HG03139 (cell line): ENCODE measurements around the gene TRHDE.
"Not testable (repeated sequence)": the region's sequence is repeated elsewhere in the genome, so short reads cannot be mapped to it uniquely, and the experiment has no call there.

Experiments used
- ATAC-seq: cut with Tn5 transposase; IDR thresholded peaks from one replicate; pipeline ENCODE4 v1.9.1; 2021; ENCODE audit not compliant: unreplicated experiment

The TRHDE gene

DNA sequence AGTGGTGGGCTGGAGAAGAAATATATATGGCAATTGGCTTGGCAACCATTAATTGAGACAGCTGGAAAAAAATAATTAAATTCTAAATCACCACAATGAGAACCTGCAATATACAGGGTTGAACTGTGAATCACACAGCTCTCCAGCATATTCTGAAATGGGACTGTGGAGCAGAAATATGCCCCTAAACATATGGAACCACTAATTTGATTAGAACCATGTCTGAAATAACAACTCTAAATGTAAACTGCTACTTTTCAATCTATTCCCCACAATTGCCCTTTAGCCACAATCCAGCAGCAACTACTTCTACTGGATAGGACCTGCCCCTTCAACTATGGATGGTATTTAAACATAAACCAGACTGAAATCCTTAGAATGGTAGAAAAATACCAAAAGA is 330.4 kb downstream of the TRHDE start:
- no peak for ATAC-seq

DNA sequence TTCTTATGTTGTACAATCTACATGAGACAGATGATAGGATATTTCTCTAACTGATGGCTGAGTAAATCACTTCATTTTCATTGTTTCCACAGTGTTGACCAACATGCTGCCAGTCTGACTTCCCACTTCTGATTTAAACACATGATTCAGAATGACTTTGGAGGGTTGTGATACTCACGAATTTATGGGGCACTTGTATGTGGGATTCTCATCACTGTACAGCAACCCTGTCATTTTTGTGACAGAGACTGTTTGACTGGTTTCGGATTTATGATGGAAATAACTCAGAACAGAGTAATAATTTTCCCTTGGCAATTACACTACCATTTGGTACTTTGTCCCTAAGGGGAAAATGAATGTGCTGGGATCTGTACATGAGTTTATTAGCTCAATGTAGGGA is 333.8 kb downstream of the TRHDE start:
- ATAC-seq = no peak

DNA sequence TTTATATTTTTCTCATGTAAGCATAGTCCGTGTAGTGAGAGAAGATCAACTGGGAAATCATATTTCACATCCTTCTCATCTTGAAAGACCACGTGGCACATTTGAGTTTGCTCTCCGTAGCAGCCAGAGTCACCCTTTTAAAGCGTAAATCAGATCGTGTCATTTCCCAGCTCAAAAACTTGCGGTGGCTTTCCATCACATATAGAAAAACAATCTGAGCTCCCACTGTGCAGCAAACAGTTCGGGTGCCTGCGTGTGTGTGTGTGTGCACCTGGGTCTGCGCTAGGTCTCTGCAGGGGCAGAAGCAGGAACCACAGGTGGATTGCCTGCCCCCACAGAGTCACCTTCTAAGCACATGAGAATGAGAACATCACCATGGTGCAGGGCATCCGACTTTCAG is 338.2 kb downstream of the TRHDE start:
- no peak for ATAC-seq

DNA sequence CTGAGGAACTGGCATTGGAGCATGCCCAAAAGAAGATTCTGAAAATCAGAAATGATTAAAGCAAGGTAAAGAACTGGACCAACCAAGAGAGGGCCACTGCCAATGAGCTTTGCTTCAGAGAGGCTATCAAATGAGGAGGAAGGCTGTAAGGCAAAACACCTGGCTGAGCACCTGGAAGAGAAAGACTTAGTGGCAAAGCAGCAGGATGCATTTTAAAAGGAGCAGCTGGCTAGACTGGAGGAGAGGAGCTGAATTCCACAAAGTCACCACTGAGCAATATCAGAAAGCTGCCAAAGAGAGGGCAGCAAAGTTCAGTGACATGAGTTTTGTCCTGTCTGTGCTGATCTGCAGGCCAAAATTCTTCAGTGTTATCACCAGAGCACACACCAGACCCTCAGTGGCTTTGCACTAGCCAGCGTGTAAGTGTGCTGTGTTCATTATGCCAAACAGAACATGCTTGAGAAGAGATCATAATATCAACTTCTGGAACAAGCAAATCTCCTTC is 338.7 kb downstream of the TRHDE start:
- no peak for ATAC-seq

DNA sequence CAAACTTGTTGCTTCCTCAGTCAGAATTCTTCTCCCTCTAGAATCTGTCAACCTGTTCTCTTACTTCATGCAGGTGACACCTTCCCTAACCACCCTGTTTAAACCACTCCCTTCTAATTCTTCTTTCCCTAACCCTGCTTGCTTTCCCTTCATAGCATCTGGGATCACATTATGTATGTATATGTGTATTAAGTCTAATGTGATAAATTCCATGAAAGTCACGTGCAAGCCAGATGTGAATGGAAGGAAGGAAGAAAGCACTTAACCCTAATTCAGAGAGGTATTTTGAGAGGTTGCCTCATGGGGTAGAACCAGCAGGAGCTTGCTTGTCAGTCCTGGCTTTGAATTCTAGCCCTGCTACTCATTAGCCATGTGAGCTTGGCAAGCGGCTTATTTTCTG is 340.0 kb downstream of the TRHDE start:
- no peak for ATAC-seq

DNA sequence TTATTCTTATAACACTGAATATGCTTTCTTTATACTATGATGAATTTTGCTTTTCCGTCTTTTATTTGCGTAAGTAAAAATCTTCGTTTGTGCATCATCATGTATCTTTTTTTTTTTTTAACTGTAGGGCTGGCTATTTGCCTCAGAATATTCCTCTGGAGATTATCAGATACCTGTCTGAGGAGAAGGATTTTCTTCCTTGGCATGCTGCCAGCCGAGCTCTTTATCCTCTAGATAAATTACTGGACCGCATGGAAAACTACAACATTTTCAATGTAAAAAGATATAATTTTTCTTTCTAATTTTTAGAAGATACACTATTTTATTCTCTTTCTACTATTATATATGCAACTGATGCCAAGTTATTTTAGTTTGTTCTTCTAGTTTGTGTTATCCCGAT is 346.6 kb downstream of the TRHDE start:
- no peak for ATAC-seq

DNA sequence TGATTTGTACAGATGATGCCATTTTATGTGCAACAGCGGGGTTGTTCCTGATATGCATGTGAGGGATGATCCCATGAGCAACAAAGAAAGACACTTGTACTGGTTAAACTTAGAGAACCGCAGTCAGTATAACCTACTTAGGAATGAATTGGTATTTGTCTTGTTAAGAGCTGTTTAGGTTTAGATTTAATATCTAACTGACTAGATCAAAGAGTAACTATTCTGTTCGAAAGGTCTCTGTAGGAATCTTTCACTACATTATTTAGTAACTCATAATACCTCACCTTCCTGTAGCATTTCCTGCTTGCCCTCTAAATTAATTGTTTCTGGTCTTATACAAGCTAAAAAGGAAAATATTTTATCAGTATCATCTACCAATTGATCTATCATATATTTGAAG is 350.4 kb downstream of the TRHDE start:
- ATAC-seq = peak; percentile 79

DNA sequence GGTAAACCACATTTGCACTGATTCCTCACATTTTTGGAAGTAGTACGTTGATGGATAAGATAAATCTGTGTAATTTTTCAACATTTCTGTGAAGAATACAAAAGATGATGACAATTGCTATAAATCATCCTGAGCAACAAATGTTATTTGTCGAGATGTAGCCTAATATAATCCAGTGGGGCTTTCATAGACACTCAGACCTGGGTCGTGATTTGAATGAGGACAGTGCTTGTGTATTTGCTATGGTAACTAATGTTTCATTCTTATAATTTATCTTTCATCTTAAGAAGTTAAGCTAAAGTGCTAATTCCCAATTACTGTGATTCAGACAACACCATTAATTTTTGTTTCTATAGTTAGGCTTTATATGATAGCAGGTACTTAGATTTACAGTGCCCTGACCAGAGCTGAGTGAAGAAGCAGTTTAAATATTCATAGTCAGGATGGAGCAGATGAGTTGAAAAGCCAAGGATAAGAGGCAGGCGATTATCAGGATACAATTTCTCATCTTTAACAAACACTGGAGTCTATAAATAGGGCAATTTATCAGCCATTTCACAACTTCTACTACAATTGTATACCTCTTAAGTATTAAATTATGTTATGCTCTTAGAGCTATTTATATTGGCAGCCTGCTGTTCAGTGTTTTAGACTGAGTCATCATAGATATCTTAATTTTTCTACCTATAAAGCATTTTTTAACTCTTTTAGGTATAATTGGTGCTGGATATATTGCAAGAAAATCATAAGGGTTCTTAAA is 359.9 kb downstream of the TRHDE start:
- ATAC-seq = no peak

DNA sequence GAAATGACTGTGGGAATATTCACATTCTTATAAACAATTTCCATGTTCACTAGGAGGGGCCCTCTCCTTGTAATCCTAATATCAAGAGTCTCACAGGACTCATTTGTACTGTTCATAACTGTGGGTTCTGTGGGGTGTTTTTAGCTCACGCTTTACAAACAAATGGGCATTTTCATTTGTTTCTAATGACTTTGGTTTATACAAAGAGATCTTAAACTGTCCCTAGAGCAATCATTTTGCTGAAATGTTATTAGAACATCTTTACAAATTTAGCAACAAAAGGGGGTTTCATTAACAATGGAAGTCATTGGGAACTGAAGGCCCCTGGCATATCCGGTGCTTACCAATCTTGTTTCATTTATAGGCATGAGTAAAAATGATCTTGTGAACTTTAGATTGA is 370.5 kb downstream of the TRHDE start:
- ATAC-seq = no peak

DNA sequence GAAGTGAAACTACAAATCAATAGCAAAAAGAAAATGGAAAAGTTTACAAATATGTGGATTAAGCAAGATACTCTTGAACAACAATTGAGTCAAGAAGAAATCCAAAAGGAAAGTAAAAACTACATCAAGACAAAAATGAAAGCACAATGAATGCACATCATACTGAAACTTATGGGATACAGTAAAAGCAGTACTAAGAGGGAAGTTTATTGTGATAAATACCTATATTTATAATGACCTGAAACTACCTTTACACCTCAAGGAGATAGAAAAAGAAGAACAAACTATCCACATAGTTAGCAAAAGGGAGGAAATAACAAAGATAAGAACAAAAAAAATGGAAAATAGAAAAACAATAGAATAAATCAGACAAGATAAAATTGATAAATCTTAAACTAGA is 375.0 kb downstream of the TRHDE start:
- no peak for ATAC-seq

DNA sequence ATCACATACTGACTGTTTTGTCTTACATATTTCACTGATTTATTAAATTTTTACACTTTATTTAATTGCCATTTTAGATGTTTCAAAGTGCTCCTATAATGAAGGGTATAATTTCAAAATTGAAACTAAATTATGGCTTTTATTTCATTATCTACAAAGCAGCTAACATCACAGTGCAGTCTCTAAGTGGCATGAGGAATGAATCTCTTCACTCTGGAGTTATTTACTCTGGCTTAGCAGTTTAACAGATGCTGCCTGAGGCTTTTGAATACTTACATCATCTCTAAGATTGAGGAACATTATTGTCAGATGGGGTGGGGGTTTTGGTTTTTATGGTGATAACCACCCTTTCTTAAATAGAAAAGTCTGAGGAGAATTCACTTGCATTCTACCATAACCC is 386.4 kb downstream of the TRHDE start:
- no peak for ATAC-seq

DNA sequence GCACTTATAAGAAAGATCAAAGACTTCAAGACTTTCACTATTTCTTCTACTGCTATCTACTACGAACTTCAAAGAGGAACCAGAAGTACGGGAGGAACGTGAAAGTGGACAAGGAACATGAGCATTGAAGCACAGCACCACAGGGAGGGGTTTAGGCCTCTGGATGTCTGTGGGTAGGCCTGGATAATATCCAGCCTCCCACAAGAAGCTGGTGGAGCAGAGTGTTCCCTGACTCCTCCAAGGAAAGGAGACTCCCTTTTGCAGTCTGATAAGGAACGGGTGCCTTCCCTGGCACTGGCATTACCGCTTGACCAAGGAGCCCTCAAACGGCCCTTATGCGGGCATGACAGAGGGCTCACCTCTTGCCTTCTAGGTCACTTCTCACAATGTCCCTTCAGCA is 388.0 kb downstream of the TRHDE start:
- not testable (repeated sequence) for ATAC-seq

DNA sequence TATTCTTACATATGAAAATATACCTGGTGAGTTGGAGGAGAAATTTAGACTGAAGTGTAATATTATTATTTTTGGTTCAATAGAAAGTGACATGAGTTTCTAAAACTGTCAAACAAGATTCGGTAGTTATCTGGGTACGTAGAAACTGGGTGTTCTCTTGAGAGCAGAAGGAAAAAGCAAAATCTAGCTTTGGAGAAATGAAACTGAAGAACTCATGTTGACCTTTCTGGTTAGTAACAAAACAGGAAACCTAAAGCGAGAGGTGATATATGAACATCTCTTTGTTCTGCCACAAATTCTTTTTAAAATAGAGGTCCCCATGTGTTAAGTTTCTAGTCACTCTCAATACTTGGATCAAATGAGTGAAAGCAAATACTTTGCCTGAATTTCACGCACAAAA is 401.7 kb downstream of the TRHDE start:
- peak; percentile 47 for ATAC-seq

DNA sequence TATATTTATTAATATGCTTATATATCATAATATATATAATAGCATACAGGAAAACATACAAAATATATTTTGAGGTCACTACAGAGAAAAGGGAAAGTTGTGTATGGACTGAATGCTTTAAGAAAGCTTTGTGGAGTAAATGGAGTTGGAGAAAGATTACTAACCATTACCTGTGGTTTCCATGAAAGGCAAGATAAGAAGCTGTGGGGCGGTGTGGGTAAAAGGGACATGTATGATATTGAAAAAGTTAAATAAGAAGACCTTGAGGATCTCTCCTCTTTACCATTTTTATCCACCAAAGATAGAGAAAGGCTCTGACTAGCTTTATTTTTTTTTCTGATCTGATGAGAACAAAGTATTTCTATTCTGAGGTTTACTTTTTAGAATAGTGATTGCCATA is 404.4 kb downstream of the TRHDE start:
- no peak for ATAC-seq

DNA sequence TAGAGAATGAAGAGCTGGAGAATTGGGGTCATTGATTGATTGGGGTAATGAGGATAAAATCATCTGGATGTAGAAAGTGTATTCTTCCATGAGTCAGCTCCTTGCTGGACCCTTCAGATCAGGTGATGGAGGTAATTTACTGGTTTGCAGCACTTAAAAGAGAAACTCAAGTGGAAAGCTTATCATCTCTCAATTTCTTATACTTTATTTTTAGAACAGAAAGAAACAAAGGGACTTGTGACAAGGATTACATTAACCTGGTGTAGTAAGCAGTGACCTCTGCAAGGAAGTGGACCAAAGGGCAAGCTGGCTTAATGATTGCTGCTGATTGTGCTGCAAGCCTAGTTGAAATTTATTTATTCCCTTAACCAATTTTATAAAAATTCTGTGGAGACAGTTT is 405.0 kb downstream of the TRHDE start:
- no peak for ATAC-seq

DNA sequence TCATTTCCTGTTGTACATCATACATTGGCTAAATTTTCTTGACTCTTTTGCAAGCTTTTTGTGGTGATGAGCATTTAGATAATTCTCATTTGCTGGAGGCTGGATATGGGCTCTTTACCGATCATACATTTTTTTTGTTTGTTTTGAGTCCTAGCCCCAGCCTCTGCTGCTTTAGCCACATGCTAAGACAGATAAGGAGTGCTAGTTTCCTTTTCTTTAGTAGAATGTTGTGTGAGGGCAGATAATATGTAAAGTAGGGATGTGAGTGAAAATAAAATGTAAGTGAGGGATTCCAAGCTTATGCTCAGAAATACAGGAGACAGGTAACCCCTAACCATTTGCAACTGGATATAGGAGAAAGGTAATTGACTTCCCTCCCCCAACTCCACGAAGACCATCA is 405.7 kb downstream of the TRHDE start:
- ATAC-seq = no peak

DNA sequence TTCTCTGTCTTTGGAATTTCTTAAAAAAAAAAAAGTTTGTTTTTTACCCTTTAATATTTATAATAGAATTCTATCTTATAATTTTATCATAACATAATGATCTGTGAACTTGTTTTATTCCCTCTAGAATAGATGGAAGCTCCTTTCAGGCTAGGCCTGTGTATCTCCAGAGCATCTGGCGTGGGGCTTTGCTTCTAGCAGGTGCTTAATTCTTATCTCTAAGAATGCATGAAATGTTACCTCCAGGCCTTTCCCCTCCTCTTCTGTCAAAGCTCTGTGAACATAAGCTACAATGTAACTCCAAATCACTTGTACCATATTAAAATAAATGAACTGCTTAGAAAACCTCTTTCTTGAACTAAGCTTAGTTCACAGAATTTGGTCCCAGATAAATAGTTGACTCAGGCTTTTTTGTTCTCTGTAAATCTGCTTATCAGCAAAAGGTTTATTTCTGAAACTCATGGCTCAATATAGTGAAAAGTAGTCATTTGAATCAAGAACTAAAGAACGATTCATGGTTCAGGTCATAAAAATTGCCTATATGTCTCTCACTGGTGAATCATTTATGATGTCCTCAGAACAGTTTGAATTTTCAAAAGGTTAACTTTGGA is 407.1 kb downstream of the TRHDE start:
- no peak for ATAC-seq

DNA sequence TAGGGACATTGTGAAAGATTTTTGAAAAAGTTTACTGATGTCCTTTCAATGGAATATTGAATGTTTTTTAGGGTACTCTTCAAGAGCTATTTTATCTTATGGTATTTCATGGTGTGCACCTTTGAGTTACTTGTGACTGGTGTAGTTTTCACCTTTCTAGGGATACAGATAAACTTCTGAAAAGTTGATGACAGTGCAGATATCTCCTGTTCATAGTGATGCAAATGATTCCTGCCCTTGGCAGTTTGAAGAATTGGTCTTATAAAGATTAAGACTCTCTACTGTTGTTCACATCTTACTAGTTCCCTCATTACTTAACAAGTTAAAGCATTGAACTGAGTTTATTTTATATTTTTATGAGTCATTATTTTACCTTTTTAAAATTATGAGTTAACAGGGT is 408.9 kb downstream of the TRHDE start:
- no peak for ATAC-seq

DNA sequence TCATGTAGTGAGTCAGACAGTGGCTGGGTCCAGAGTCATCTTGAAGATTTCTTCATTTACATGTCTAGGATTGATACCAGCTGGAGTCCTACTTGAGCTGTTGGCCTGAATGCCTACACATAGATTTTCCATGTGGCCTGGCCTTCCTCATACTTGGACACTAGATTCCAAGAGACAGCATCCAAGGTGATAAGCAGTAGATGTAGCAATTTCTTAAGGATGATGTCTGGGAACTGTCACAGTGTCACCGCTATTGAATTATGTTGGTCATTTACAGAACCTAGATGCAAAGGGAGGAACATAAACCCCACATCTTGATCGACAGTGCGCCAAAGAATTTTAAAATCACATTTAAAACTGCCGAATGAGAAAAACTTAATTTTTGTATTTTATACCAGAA is 412.3 kb downstream of the TRHDE start:
- no peak for ATAC-seq

DNA sequence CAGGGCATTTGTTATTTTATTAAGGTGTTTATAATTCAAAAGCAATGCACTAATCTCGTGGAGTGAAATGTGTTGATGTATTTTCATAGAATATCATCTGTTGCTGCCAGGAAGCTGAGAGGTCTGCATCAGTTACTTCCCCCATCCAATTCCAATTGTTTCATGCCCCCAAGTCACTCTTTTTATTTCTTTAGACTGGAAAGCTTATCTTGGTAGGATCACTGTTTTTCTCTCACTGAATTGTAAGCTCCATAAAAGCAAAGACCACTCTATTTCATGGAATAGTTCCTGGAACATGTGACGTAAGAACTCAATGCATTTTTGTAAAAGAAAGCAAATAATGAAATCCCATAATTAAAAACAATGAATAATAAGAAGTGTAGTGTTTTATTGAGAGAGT is 420.2 kb downstream of the TRHDE start:
- ATAC-seq = no peak

DNA sequence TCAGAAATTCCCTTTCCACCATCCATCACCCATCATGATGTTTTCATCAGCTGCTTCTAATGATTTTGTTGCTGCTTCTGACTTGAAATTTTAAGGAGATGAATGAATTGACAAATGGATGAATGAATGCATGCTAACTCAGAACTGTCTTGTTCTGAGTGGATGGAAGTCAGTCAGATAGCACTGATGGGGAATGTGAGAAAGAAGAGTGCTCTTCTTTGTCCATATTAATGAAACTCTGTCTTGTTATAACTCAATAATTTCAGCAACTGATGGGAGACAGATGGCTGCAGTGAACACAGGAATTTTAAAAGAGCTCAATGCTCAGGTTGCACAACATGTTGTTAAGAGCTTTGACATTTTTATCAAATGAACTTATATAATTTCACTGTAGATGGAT is 422.0 kb downstream of the TRHDE start:
- no peak for ATAC-seq

DNA sequence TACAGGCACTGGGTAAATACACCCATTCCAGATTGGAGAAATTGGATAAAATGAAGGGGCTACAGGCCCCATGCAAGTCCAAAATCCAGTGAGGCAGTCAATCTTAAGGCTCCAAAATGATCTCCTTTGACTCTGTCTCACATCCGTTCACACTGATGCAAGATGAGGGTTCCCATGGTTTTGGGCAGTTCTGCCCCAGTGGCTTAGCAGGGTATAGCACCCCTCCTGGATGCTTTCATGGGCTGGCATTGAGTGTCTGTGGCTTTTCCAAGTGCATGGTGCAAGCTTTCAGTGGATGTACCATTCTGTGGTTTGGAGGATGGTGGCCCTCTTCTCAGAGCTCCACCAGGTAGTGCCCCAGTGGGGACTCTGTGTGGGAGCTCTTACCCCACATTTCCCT is 427.2 kb downstream of the TRHDE start:
- no peak for ATAC-seq

DNA sequence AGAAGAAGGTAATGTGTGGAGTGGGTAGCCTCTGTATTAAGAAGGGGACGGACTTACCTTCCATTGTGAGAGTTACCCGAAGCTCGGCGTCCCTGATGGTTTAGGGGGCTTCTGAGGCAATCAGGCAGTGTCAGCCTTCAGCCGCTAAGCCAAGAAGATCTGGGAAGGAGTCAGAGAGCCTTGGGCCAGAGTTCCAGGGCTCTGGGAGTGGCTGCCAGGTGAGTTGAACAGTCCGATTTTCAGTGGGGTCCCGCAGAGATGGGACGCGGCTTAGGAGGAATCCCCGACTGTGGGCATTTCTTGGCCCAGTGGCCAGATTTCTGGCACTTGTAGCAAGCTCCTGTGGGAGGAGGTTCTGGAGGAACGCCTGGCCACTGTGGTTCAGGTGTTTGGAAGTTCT is 439.9 kb downstream of the TRHDE start:
- not testable (repeated sequence) for ATAC-seq
